ENCODE results near the gene CAMK1D. TPM values are rescaled to one million over a fixed set of nuclear protein-coding genes. Genes with fewer than 3 reads are reported as not detected.

Gene CAMK1D
- total and polyA plus RNA-seq, 10 of the 15 experiments (the other 5 are each of a cell fraction or from before 2014, with no cell fraction given): 2.1 to 35.5 (median 14.7) TPM

DNA sequence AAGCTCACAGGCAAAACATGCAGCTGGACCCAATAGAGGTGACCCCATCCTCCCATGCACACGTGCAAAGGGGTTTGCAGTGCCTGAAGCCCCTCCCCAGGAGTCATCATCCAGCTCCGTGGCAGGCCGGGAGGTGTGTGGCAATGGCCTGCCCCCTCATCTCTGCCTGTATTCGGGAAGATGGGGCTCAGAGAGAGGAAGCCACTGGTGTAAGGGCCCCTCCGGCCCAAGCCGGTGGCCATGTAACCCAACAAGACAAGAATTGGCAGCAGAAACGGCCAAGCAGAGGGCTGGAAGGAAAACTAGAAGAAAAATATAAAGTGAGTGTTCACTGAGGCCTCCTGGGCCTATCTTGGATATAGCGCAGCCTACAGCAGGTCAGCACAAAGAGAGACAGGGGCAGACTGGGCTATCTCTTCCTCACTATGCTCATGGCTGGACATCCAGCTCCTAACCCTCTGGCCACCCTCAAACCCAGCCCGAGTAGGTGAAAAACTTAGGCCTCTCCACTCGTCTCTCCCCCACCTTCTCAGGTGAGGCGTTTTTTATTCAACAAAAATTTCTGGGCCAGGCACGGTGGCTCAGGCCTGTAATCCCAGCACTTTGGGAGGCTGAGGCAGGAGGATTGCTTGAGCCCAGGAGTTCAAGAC is 494.1 kb downstream of the CAMK1D start:
- H3K4me1 ChIP-seq (ENCODE audit: control insufficient read depth, insufficient read depth, low read length): no peaks in the 10 kb centered on the region
- ATAC-seq: no peak
- no peak for FAIRE-seq
- ChIA-PET POLR2A (no interaction called here), CTCF (interaction anchor here (1.7 kb wide), 1 partner anchor 230 kb away, joined by 3 read pairs; no protein-coding TSS in a partner anchor), SMC1A (ENCODE audit: uncharacterized antibody, unreplicated experiment) (no interaction called here), RAD21 (ENCODE audit: unreplicated experiment) (no interaction called here)
- TF ChIP-seq, protein P1, sequence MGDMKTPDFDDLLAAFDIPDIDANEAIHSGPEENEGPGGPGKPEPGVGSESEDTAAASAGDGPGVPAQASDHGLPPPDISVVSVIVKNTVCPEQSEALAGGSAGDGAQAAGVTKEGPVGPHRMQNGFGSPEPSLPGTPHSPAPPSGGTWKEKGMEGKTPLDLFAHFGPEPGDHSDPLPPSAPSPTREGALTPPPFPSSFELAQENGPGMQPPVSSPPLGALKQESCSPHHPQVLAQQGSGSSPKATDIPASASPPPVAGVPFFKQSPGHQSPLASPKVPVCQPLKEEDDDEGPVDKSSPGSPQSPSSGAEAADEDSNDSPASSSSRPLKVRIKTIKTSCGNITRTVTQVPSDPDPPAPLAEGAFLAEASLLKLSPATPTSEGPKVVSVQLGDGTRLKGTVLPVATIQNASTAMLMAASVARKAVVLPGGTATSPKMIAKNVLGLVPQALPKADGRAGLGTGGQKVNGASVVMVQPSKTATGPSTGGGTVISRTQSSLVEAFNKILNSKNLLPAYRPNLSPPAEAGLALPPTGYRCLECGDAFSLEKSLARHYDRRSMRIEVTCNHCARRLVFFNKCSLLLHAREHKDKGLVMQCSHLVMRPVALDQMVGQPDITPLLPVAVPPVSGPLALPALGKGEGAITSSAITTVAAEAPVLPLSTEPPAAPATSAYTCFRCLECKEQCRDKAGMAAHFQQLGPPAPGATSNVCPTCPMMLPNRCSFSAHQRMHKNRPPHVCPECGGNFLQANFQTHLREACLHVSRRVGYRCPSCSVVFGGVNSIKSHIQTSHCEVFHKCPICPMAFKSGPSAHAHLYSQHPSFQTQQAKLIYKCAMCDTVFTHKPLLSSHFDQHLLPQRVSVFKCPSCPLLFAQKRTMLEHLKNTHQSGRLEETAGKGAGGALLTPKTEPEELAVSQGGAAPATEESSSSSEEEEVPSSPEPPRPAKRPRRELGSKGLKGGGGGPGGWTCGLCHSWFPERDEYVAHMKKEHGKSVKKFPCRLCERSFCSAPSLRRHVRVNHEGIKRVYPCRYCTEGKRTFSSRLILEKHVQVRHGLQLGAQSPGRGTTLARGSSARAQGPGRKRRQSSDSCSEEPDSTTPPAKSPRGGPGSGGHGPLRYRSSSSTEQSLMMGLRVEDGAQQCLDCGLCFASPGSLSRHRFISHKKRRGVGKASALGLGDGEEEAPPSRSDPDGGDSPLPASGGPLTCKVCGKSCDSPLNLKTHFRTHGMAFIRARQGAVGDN (IDR thresholded peaks at IDR 0.05): no peak
- no peak overlapping the region for H3K4me3 ChIP-seq
- 32% methylated on average over 12 of the region's 12 CpGs for WGBS (ENCODE audit: insufficient coverage, insufficient replicate concordance, low lambda C conversion rate, missing lambda C conversion rate)
- in situ Hi-C loops (cut with MboI) (no loop called here), intact Hi-C loops (cut with micrococcal nuclease; ENCODE audit: unreplicated experiment) (no loop called here)
- DNase-seq (ENCODE audit: low read depth, low spot score): no peak
- H3K36me3 ChIP-seq (ENCODE audit: control insufficient read depth in 2 of 2, insufficient read depth in 2 of 2, low read length in 1 of 2): no peaks in the 10 kb centered on the region
- BruUV-seq (replicated peaks): no TSS peak
- H2AFZ ChIP-seq (ENCODE audit: control insufficient read depth, low read depth, low read length): no peak overlapping the region
- H3K27me3 ChIP-seq (replicated peaks in 1 of 2; ENCODE audit: control insufficient read depth in 2 of 2, insufficient read depth in 2 of 2, low read length in 1 of 2): no peaks in the 10 kb centered on the region
- no peak overlapping the region for H3K9ac ChIP-seq (ENCODE audit: control insufficient read depth, insufficient read depth, low read length)
- no peaks in the 10 kb centered on the region for H3K79me2 ChIP-seq (ENCODE audit: control insufficient read depth, insufficient read depth, low read length)
- no peak overlapping the region for H3K4me2 ChIP-seq (ENCODE audit: control insufficient read depth, insufficient read depth)
- no peak overlapping the region for H3K27ac ChIP-seq (ENCODE audit: control insufficient read depth, insufficient read depth)
- no peaks in the 10 kb centered on the region for H4K20me1 ChIP-seq (ENCODE audit: control insufficient read depth, insufficient read depth)
- no peaks in the 10 kb centered on the region for H3K9me3 ChIP-seq (replicated peaks; ENCODE audit: control insufficient read depth, insufficient read depth, low read length)

Data from GM12878 (cell line).